IMR-90 (cell line): Measurements from ENCODE around the gene THOP1. TPM values are rescaled to one million over a fixed set of nuclear protein-coding genes. Genes with fewer than 3 reads are reported as not detected.

Source experiments
- ATAC-seq: fragments of 200-7000 bp; cut with Tn5 transposase; 2 replicates; pipeline ENCODE4 v1.9.1; 2020; ENCODE audit warnings: low read depth, mild to moderate bottlenecking, moderate library complexity
- BruUV-seq: library from RNA; stranded (reverse); fragments of 400-500 nt; replicated peaks from 2 replicates; lab custom pipeline; 2021; lab: Mats Ljungman, UMichigan
- CTCF ChIA-PET: fragments of 300-600 bp; formaldehyde crosslinking; extraction: SDS; loops from one replicate; lab custom pipeline; 2021; ENCODE audit warnings: antibody characterized with exemption; lab: Yijun Ruan, JAX
- POLR2A ChIA-PET: fragments of 300-600 bp; sonication (Branson Sonifier 250); formaldehyde crosslinking; loops from one replicate; lab custom pipeline; 2022; ENCODE audit warnings: antibody characterized with exemption; ENCODE audit not compliant: unreplicated experiment; lab: Charles Lee
- DNase-seq: peaks from one replicate; pipeline ENCODE4 v3.0.0; 2013
- H2AFZ ChIP-seq: replicated peaks from 2 replicates; pipeline ENCODE3; 2013; ENCODE audit warnings: low read length, mild to moderate bottlenecking; ENCODE audit not compliant: poor library complexity
- H2AK5ac ChIP-seq: 2 replicates; pipeline ENCODE4 v1.6.1; 2013; ENCODE audit warnings: low read depth, low read length, inconsistent platforms
- H2AK9ac ChIP-seq: replicated peaks from 2 replicates; pipeline ENCODE3; 2013; ENCODE audit warnings: mild to moderate bottlenecking, low read depth, low read length, moderate library complexity; ENCODE audit not compliant: poor library complexity
- H2BK120ac ChIP-seq: 2 replicates; pipeline ENCODE4 v1.6.1; 2013; ENCODE audit warnings: low read depth, low read length, inconsistent platforms
- H2BK15ac ChIP-seq: 3 replicates; pipeline ENCODE4 v1.6.1; 2013; ENCODE audit warnings: low read depth, low read length, inconsistent platforms
- H2BK20ac ChIP-seq: 2 replicates; pipeline ENCODE4 v1.6.1; 2013; ENCODE audit warnings: low read depth, mild to moderate bottlenecking, inconsistent platforms, low read length, moderate library complexity
- H2BK5ac ChIP-seq: 2 replicates; pipeline ENCODE4 v1.6.1; 2013; ENCODE audit warnings: mild to moderate bottlenecking, low read depth, low read length, inconsistent platforms; ENCODE audit not compliant: poor library complexity, severe bottlenecking
- H3K14ac ChIP-seq: replicated peaks from 2 replicates; pipeline ENCODE4 v1.6.1; 2013; ENCODE audit warnings: low read depth, low read length, inconsistent platforms
- H3K18ac ChIP-seq: 2 replicates; pipeline ENCODE4 v1.6.1; 2013; ENCODE audit warnings: low read depth, low read length, control low read depth
- H3K23ac ChIP-seq: 2 replicates; pipeline ENCODE4 v1.6.1; 2013; ENCODE audit warnings: low read depth, low read length, inconsistent platforms
- H3K27ac ChIP-seq: 2 replicates; pipeline ENCODE4 v1.5.1; 2013; ENCODE audit warnings: mild to moderate bottlenecking, control low read depth, low read length; ENCODE audit not compliant: insufficient read depth
- H3K27me3 ChIP-seq: 2 replicates; pipeline ENCODE4 v1.6.1; 2013; ENCODE audit warnings: low read length; ENCODE audit not compliant: control insufficient read depth, insufficient read depth
- H3K36me3 ChIP-seq: 2 replicates; pipeline ENCODE4 v1.6.1; 2013; ENCODE audit warnings: low read length, mixed read lengths; ENCODE audit not compliant: control insufficient read depth, insufficient read depth
- H3K4ac ChIP-seq: 2 replicates; pipeline ENCODE4 v1.6.1; 2013; ENCODE audit warnings: low read depth, low read length, inconsistent platforms
- H3K4me1 ChIP-seq: 2 replicates; pipeline ENCODE4 v1.6.1; 2013; ENCODE audit warnings: low read length, mixed read lengths; ENCODE audit not compliant: control insufficient read depth, insufficient read depth
- H3K4me2 ChIP-seq: 2 replicates; pipeline ENCODE4 v1.6.1; 2013; ENCODE audit warnings: low read depth, mild to moderate bottlenecking, control low read depth, low read length, moderate library complexity
- H3K4me3 ChIP-seq: 2 replicates; pipeline ENCODE4 v1.5.1; 2013; ENCODE audit warnings: low read depth, mild to moderate bottlenecking, control low read depth, low read length, moderate library complexity; ENCODE audit not compliant: insufficient read depth
- H3K56ac ChIP-seq: 2 replicates; pipeline ENCODE4 v1.6.1; 2013; ENCODE audit warnings: low read length, inconsistent platforms; ENCODE audit not compliant: insufficient read depth; ENCODE audit errors: extremely low read depth
- H3K79me1 ChIP-seq, 2 experiments: 2 replicates each; pipeline ENCODE4 v1.6.1; 2013; ENCODE audit warnings: low read length in 2 of 2, inconsistent platforms in 1 of 2, low read depth in 1 of 2
- H3K9ac ChIP-seq: 2 replicates; pipeline ENCODE4 v1.6.1; 2013; ENCODE audit warnings: low read depth, low read length, control low read depth
- H3K9me1 ChIP-seq: 2 replicates; pipeline ENCODE4 v1.6.1; 2013; ENCODE audit warnings: low read length, inconsistent platforms; ENCODE audit not compliant: insufficient read depth
- H3K9me3 ChIP-seq: 2 replicates; pipeline ENCODE4 v1.6.1; 2013; ENCODE audit warnings: low read length; ENCODE audit not compliant: control insufficient read depth, insufficient read depth
- H4K20me1 ChIP-seq: 2 replicates; pipeline ENCODE4 v1.6.1; 2013; ENCODE audit warnings: low read length, inconsistent platforms; ENCODE audit not compliant: insufficient read depth
- H4K5ac ChIP-seq: 2 replicates; pipeline ENCODE4 v1.6.1; 2013; ENCODE audit warnings: mild to moderate bottlenecking, low read depth, low read length, control low read depth
- H4K8ac ChIP-seq, 2 experiments: 2 replicates each; pipeline ENCODE4 v1.6.1; 2013; ENCODE audit warnings: low read depth in 2 of 2, low read length in 2 of 2, control low read depth in 1 of 2, inconsistent platforms in 1 of 2
- H4K91ac ChIP-seq: 2 replicates; pipeline ENCODE4 v1.6.1; 2013; ENCODE audit warnings: low read depth, low read length, inconsistent platforms; ENCODE audit not compliant: insufficient read depth
- CEBPB ChIP-seq: IDR thresholded peaks from 2 replicates; pipeline ENCODE4 v1.6.1; 2012; ENCODE audit warnings: low read depth, low read length, improper control_type of control experiment
- FOS ChIP-seq: fragments of 150-350 bp; IDR thresholded peaks from 2 replicates; pipeline ENCODE4 v1.6.1; 2016; ENCODE audit warnings: low read depth, low read length
- RAD21 ChIP-seq: IDR thresholded peaks from 2 replicates; pipeline ENCODE4 v1.6.1; 2012; ENCODE audit warnings: low read length, improper control_type of control experiment
- RCOR1 ChIP-seq: IDR thresholded peaks from 2 replicates; pipeline ENCODE4 v1.6.1; 2012; ENCODE audit warnings: mild to moderate bottlenecking, low read length, improper control_type of control experiment; ENCODE audit not compliant: insufficient replicate concordance
- SMC3 ChIP-seq: fragments of 150-350 bp; IDR thresholded peaks from 2 replicates; pipeline ENCODE4 v1.6.1; 2016; ENCODE audit warnings: low read depth, mild to moderate bottlenecking, antibody characterized with exemption, low read length, moderate library complexity
- WGBS, 2 experiments: methylation state at CpG; one replicate each; pipeline versions ENCODE4 v1.1.5 to v1.1.7; 2013; ENCODE audit warnings: missing lambda C conversion rate in 2 of 2; ENCODE audit not compliant: insufficient read length in 1 of 2; ENCODE audit errors: extremely low coverage in 2 of 2; 5-methylcytosine and 5-hydroxymethylcytosine counted together
- dilution Hi-C: fragments of 300-500 bp; cut with HindIII; formaldehyde crosslinking; loops from one replicate; pipeline ENCODE4 v1.14.3; 2018; ENCODE audit warnings: low sequenced_read_pairs; ENCODE audit not compliant: unreplicated experiment
- in situ Hi-C: fragments of 300-500 bp; cut with MboI; formaldehyde crosslinking; loops from 3 replicates; pipeline ENCODE4 v1.14.3; 2019; ENCODE audit warnings: low sequenced_read_pairs, inconsistent platforms, mixed read lengths
- intact Hi-C: fragments of 100-400 bp; cut with micrococcal nuclease; formaldehyde crosslinking; loops from 2 replicates; pipeline ENCODE4 v1.10.0; 2022
- polyA plus RNA-seq, 3 experiments: library from polyadenylated mRNA; depleted of rRNA; stranded (reverse); fragments of >200 nt; gene quantifications; 2 replicates each; pipeline ENCODE4 v1.2.3, GENCODE V29; 2012; ENCODE audit warnings: low replicate concordance in 1 of 3
- total RNA-seq: library from RNA; depleted of rRNA; stranded (reverse); fragments of >200 nt; gene quantifications from 2 replicates; pipeline ENCODE4 v1.2.3, GENCODE V29; 2012
- TF ChIP-seq, protein P1 (sequence below): fragments of 150-350 bp; IDR thresholded peaks from 2 replicates; pipeline ENCODE4 v1.6.1; 2016; ENCODE audit warnings: low read depth, mild to moderate bottlenecking, low read length, moderate library complexity, borderline replicate concordance
- TF ChIP-seq, protein P2 (sequence below): fragments of 150-350 bp; IDR thresholded peaks from 2 replicates; pipeline ENCODE4 v1.6.1; 2017; ENCODE audit warnings: mild to moderate bottlenecking, antibody characterized with exemption, low read length, low read depth
- TF ChIP-seq, protein P3 (sequence below): conservative IDR thresholded peaks from 2 replicates; pipeline ENCODE4 v1.5.1; 2012; ENCODE audit warnings: mild to moderate bottlenecking, low read depth, low read length, improper control_type of control experiment

The THOP1 gene
- total and polyA plus RNA-seq, 2 of the 4 experiments (the other 2 are of a cell fraction) = 57.5 to 91.9 TPM

DNA sequence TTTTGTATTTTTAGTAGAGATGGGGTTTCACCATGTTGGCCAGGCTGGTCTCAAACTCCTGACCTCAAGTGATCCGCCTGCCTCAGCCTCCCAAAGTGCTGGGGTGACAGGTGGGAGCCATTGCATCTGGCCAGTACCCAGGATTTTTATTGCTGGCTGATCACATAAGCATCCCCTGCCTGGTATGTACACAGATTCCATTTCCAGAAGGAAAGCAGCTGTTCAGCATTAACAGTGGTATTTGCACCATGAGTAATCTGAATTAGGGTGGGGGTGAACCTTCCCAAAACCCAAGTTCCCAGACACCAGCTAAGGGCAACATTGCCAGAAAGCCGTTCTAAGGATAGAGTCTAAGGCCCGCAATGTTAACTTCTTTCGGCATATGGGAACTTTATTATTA, 63.3 kb downstream of the THOP1 start:
- no peak overlapping the region for H3K9ac ChIP-seq
- no peak overlapping the region for H4K91ac ChIP-seq
- H3K27me3 ChIP-seq = no peaks in the 10 kb centered on the region
- no peaks in the 10 kb centered on the region for H3K9me1 ChIP-seq
- WGBS, 2 experiments = 100% methylated on average over 1 of the region's 4 CpGs; no CpG with 5 or more reads in 1 of the 2 experiments
- intact Hi-C loops (no loop called here), in situ Hi-C loops (no loop called here), dilution Hi-C loops (no loop called here)
- peak; percentile 41 for DNase-seq
- H3K18ac ChIP-seq = no peak overlapping the region
- ChIA-PET POLR2A (no interaction called here), CTCF (interaction anchor here (1.1 kb wide), 1 partner anchor 39 kb away, joined by 3 read pairs; no protein-coding TSS in a partner anchor)
- TF ChIP-seq, protein P1, sequence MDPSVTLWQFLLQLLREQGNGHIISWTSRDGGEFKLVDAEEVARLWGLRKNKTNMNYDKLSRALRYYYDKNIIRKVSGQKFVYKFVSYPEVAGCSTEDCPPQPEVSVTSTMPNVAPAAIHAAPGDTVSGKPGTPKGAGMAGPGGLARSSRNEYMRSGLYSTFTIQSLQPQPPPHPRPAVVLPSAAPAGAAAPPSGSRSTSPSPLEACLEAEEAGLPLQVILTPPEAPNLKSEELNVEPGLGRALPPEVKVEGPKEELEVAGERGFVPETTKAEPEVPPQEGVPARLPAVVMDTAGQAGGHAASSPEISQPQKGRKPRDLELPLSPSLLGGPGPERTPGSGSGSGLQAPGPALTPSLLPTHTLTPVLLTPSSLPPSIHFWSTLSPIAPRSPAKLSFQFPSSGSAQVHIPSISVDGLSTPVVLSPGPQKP = no peak
- TF ChIP-seq RCOR1 (no peak), CEBPB (no peak), FOS (no peak), RAD21 (no peak), SMC3 (no peak)
- TF ChIP-seq, protein P2, sequence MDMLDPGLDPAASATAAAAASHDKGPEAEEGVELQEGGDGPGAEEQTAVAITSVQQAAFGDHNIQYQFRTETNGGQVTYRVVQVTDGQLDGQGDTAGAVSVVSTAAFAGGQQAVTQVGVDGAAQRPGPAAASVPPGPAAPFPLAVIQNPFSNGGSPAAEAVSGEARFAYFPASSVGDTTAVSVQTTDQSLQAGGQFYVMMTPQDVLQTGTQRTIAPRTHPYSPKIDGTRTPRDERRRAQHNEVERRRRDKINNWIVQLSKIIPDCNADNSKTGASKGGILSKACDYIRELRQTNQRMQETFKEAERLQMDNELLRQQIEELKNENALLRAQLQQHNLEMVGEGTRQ = no peak
- TF ChIP-seq, protein P3, sequence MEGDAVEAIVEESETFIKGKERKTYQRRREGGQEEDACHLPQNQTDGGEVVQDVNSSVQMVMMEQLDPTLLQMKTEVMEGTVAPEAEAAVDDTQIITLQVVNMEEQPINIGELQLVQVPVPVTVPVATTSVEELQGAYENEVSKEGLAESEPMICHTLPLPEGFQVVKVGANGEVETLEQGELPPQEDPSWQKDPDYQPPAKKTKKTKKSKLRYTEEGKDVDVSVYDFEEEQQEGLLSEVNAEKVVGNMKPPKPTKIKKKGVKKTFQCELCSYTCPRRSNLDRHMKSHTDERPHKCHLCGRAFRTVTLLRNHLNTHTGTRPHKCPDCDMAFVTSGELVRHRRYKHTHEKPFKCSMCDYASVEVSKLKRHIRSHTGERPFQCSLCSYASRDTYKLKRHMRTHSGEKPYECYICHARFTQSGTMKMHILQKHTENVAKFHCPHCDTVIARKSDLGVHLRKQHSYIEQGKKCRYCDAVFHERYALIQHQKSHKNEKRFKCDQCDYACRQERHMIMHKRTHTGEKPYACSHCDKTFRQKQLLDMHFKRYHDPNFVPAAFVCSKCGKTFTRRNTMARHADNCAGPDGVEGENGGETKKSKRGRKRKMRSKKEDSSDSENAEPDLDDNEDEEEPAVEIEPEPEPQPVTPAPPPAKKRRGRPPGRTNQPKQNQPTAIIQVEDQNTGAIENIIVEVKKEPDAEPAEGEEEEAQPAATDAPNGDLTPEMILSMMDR = no peak
- H2BK20ac ChIP-seq = no peak overlapping the region
- no peak overlapping the region for H2BK5ac ChIP-seq
- H4K5ac ChIP-seq = no peak overlapping the region
- H3K56ac ChIP-seq = no peak overlapping the region
- no peaks in the 10 kb centered on the region for H4K20me1 ChIP-seq
- no peak overlapping the region for H2BK15ac ChIP-seq
- H2BK120ac ChIP-seq = no peak overlapping the region
- H2AFZ ChIP-seq = no peak overlapping the region
- peaks cover 2% of the 10 kb centered on the region for H3K4me1 ChIP-seq
- no peak overlapping the region for H3K4me2 ChIP-seq
- H3K36me3 ChIP-seq = peaks cover 49% of the 10 kb centered on the region
- BruUV-seq = no TSS peak
- H3K9me3 ChIP-seq = peaks cover 74% of the 10 kb centered on the region
- peaks cover 29 to 51% of the 10 kb centered on the region in 2 experiments for H3K79me1 ChIP-seq
- no peak overlapping the region for H3K4ac ChIP-seq
- no peak overlapping the region for H3K4me3 ChIP-seq
- no peak overlapping the region for H2AK9ac ChIP-seq
- no peak overlapping the region for H2AK5ac ChIP-seq
- ATAC-seq = peak; percentile 75
- H4K8ac ChIP-seq = no peak overlapping the region
- H3K23ac ChIP-seq = no peak overlapping the region
- H3K14ac ChIP-seq = no peak overlapping the region
- H3K27ac ChIP-seq = no peak overlapping the region; the same call in 1 of the 2 replicates
